HEK293 (cell line): ENCODE data around the gene ADAMTS9.

ENCODE experiments used
- CTCF ChIA-PET: fragments of 350-600 bp; formaldehyde crosslinking; extraction: SDS; loops from one replicate; lab custom pipeline; 2021; ENCODE audit warnings: antibody characterized with exemption; lab: Yijun Ruan, JAX
- POLR2A ChIA-PET: fragments of 300-600 bp; formaldehyde crosslinking; extraction: SDS; loops from one replicate; lab custom pipeline; 2020; ENCODE audit warnings: antibody characterized with exemption, inconsistent platforms; lab: Yijun Ruan, JAX
- H3K27ac ChIP-seq: fragments of 200-500 bp; sonication (Bioruptor generic); 2 replicates; pipeline ENCODE4 v1.5.1; 2014; ENCODE audit warnings: low read depth, low read length, control low read depth, inconsistent platforms; ENCODE audit errors: extremely low read depth
- H3K36me3 ChIP-seq, 2 experiments: fragments of 200-500 bp in 1 of 2; sonication (Bioruptor generic) in 1 of 2; 1 replicate in 1 of 2; 2 replicates in 1 of 2; pipeline ENCODE4 v1.5.1; 2014 to 2017; ENCODE audit warnings: inconsistent platforms in 2 of 2, low read length in 2 of 2; ENCODE audit not compliant: control insufficient read depth in 2 of 2, insufficient read depth in 1 of 2
- H3K4me1 ChIP-seq: fragments of 200-500 bp; sonication (Bioruptor generic); 2 replicates; pipeline ENCODE4 v1.5.1; 2014; ENCODE audit warnings: mild to moderate bottlenecking, low read length, inconsistent platforms; ENCODE audit not compliant: control insufficient read depth, insufficient read depth
- H3K4me3 ChIP-seq: 2 replicates; pipeline ENCODE4 v1.5.1; 2011; ENCODE audit warnings: low read depth, mild to moderate bottlenecking, control low read depth, low read length, moderate library complexity
- H3K9me3 ChIP-seq: fragments of 200-500 bp; sonication (Bioruptor generic); 2 replicates; pipeline ENCODE4 v1.5.1; 2014; ENCODE audit warnings: low read depth, low read length, inconsistent platforms; ENCODE audit not compliant: control insufficient read depth, insufficient read depth
- GLIS2 ChIP-seq: fragments of 450-650 bp; formaldehyde crosslinking; IDR thresholded peaks from 2 replicates; pipeline ENCODE4 v1.5.1; 2016; ENCODE audit warnings: missing biosample characterization, missing genetic modification characterization
- KLF10 ChIP-seq: fragments of 450-650 bp; IDR thresholded peaks from 2 replicates; pipeline ENCODE4 v1.5.1; 2018; ENCODE audit warnings: missing biosample characterization, mild to moderate bottlenecking, missing genetic modification characterization
- KLF16 ChIP-seq: fragments of 450-650 bp; formaldehyde crosslinking; IDR thresholded peaks from 2 replicates; pipeline ENCODE4 v1.5.1; 2017; ENCODE audit warnings: missing biosample characterization, missing genetic modification characterization
- RBAK ChIP-seq: fragments of 450-650 bp; formaldehyde crosslinking; IDR thresholded peaks from 2 replicates; pipeline ENCODE4 v1.5.1; 2016; ENCODE audit warnings: missing biosample characterization, missing genetic modification characterization
- REST ChIP-seq: fragments of 450-650 bp; formaldehyde crosslinking; IDR thresholded peaks from 2 replicates; pipeline ENCODE4 v1.5.1; 2016; ENCODE audit warnings: missing biosample characterization, missing genetic modification characterization
- TCF7L2 ChIP-seq: IDR thresholded peaks from 2 replicates; pipeline ENCODE4 v1.6.1; 2011; ENCODE audit warnings: low read depth, mild to moderate bottlenecking, inconsistent platforms, low read length, moderate library complexity, borderline replicate concordance
- YY1 ChIP-seq: fragments of 450-650 bp; formaldehyde crosslinking; IDR thresholded peaks from 2 replicates; pipeline ENCODE4 v1.5.1; 2018; ENCODE audit warnings: missing biosample characterization, missing genetic modification characterization
- ZBTB48 ChIP-seq: fragments of 450-650 bp; formaldehyde crosslinking; IDR thresholded peaks from 2 replicates; pipeline ENCODE4 v1.5.1; 2016; ENCODE audit warnings: missing biosample characterization, missing genetic modification characterization
- ZBTB7A ChIP-seq: fragments of 450-650 bp; formaldehyde crosslinking; IDR thresholded peaks from 2 replicates; pipeline ENCODE4 v1.5.1; 2016; ENCODE audit warnings: low read depth, missing biosample characterization, missing genetic modification characterization
- ZEB2 ChIP-seq: fragments of 450-650 bp; formaldehyde crosslinking; IDR thresholded peaks from 2 replicates; pipeline ENCODE4 v1.5.1; 2016; ENCODE audit warnings: missing biosample characterization, missing genetic modification characterization
- ZFHX2 ChIP-seq: fragments of 450-650 bp; formaldehyde crosslinking; conservative IDR thresholded peaks from 2 replicates; pipeline ENCODE4 v1.5.1; 2016; ENCODE audit warnings: missing biosample characterization, missing genetic modification characterization
- ZNF211 ChIP-seq: fragments of 450-650 bp; formaldehyde crosslinking; IDR thresholded peaks from 2 replicates; pipeline ENCODE4 v1.5.1; 2016; ENCODE audit warnings: low read depth, missing biosample characterization, missing genetic modification characterization
- ZNF214 ChIP-seq: fragments of 450-650 bp; formaldehyde crosslinking; IDR thresholded peaks from 2 replicates; pipeline ENCODE4 v1.5.1; 2017; ENCODE audit warnings: missing biosample characterization, mild to moderate bottlenecking, missing genetic modification characterization, borderline replicate concordance
- ZNF311 ChIP-seq: fragments of 450-650 bp; formaldehyde crosslinking; IDR thresholded peaks from 2 replicates; pipeline ENCODE4 v1.5.1; 2017; ENCODE audit warnings: missing biosample characterization, missing genetic modification characterization, borderline replicate concordance
- ZNF362 ChIP-seq: fragments of 450-650 bp; formaldehyde crosslinking; IDR thresholded peaks from 2 replicates; pipeline ENCODE4 v1.5.1; 2016; ENCODE audit warnings: missing biosample characterization, missing genetic modification characterization
- ZNF48 ChIP-seq: fragments of 450-650 bp; formaldehyde crosslinking; IDR thresholded peaks from 2 replicates; pipeline ENCODE4 v1.5.1; 2016; ENCODE audit warnings: missing biosample characterization, missing genetic modification characterization
- ZNF514 ChIP-seq: fragments of 450-650 bp; formaldehyde crosslinking; IDR thresholded peaks from 2 replicates; pipeline ENCODE4 v1.5.1; 2016; ENCODE audit warnings: missing biosample characterization, missing genetic modification characterization
- ZNF624 ChIP-seq: fragments of 450-650 bp; formaldehyde crosslinking; IDR thresholded peaks from 2 replicates; pipeline ENCODE4 v1.5.1; 2017; ENCODE audit warnings: missing biosample characterization, missing genetic modification characterization
- ZNF707 ChIP-seq: fragments of 450-650 bp; formaldehyde crosslinking; IDR thresholded peaks from 2 replicates; pipeline ENCODE4 v1.5.1; 2016; ENCODE audit warnings: missing biosample characterization, missing genetic modification characterization

ADAMTS9 gene

GRCh38 chr3:64717411-64717810, 29.6 kb upstream of the ADAMTS9 start:
- ChIA-PET CTCF (interaction anchor here (1.6 kb wide), 1 partner anchor 8 kb away, joined by 4 read pairs; no protein-coding TSS in a partner anchor), POLR2A (no interaction called here)
- Histone ChIP-seq H3K9me3 (no peaks in the 10 kb centered on the region), H3K36me3 (no peaks in the 10 kb centered on the region)
- TF ChIP-seq ZNF311 (no peak), TCF7L2 (no peak), KLF16 (no peak), ZBTB48 (tag by site-specific recombination) (no peak), ZNF211 (tag by site-specific recombination) (no peak), YY1 (tag by site-specific recombination) (no peak), GLIS2 (tag by site-specific recombination) (no peak), ZBTB7A (tag by site-specific recombination) (no peak), ZFHX2 (tag by site-specific recombination) (no peak), ZEB2 (tag by site-specific recombination) (no peak), REST (tag by site-specific recombination) (no peak)
- TF ChIP-seq, all 188 proteins: peak for 0
- no peaks in the 10 kb centered on the region for H3K4me1 ChIP-seq
- no peak overlapping the region for H3K27ac ChIP-seq
- H3K4me3 ChIP-seq = no peak overlapping the region

GRCh38 chr3:64716110-64716710, 28.4 kb upstream of the ADAMTS9 start:
- Histone ChIP-seq H3K9me3 (no peaks in the 10 kb centered on the region), H3K36me3 (no peaks in the 10 kb centered on the region), H3K4me1 (no peaks in the 10 kb centered on the region), H3K4me3 (no peak overlapping the region), H3K27ac (no peak overlapping the region)
- ChIA-PET POLR2A (no interaction called here), CTCF (interaction anchor here (1.1 kb wide), 1 partner anchor 38 kb away, joined by 3 read pairs; no protein-coding TSS in a partner anchor)
- no peak for TF ChIP-seq RBAK
- no peak for TF ChIP-seq ZNF362 (tag by site-specific recombination)
- no peak for TF ChIP-seq ZNF707 (tag by site-specific recombination)
- no peak for TF ChIP-seq ZNF48 (tag by site-specific recombination)
- no peak for TF ChIP-seq ZNF214 (tag by site-specific recombination)
- no peak for TF ChIP-seq ZNF514 (tag by site-specific recombination)
- no peak for TF ChIP-seq KLF10 (tag by site-specific recombination)
- TF ChIP-seq ZNF624 (tag by site-specific recombination) = no peak
